Right atrium auricular region (tissue), 2 donors: ENCODE results near the gene CREB3L4. TPM values are rescaled to one million over a fixed set of nuclear protein-coding genes. Genes with fewer than 3 reads are reported as not detected.

Experiments
- DNase-seq: peaks from one replicate; pipeline ENCODE4 v3.0.0-alpha.2; 2019; ENCODE audit warnings: low spot score
- H3K27ac ChIP-seq, 2 donors: fragments of 200-600 bp; sonication (generic); 1 replicate in 1 of 2; 2 replicates in 1 of 2; pipeline ENCODE4 v1.5.1; 2016 to 2019
- H3K27me3 ChIP-seq, 2 donors: fragments of 200-600 bp; sonication (generic); one replicate each; pipeline versions ENCODE4 v1.5.1 to v1.6.0; 2017 to 2019
- H3K36me3 ChIP-seq: fragments of 200-600 bp; sonication (generic); one replicate; pipeline ENCODE4 v1.5.1; 2016
- H3K4me1 ChIP-seq, 2 donors: fragments of 200-600 bp; sonication (generic); one replicate each; pipeline versions ENCODE4 v1.5.1 to v1.6.0; 2017 to 2019
- H3K4me3 ChIP-seq, 2 donors: fragments of 200-600 bp; sonication (generic); 1 replicate in 1 of 2; 2 replicates in 1 of 2; pipeline ENCODE4 v1.5.1; 2017 to 2019; ENCODE audit warnings: mild to moderate bottlenecking in 1 of 2, moderate library complexity in 1 of 2
- H3K9me3 ChIP-seq, 2 donors: fragments of 200-600 bp; sonication (generic); one replicate each; pipeline ENCODE4 v1.5.1; 2019
- total RNA-seq, 2 donors: library from RNA; depleted of rRNA; stranded (reverse); fragments of >200 nt; gene quantifications; one replicate each; pipeline ENCODE4 v1.1.0, GENCODE V29; 2016
- TF ChIP-seq, protein P1 (sequence below), 2 donors: fragments of 200-600 bp; sonication (generic); IDR thresholded peaks; one replicate each; pipeline ENCODE4 v1.5.1; 2019; ENCODE audit warnings: antibody characterized with exemption in 2 of 2

CREB3L4 gene, protein sequence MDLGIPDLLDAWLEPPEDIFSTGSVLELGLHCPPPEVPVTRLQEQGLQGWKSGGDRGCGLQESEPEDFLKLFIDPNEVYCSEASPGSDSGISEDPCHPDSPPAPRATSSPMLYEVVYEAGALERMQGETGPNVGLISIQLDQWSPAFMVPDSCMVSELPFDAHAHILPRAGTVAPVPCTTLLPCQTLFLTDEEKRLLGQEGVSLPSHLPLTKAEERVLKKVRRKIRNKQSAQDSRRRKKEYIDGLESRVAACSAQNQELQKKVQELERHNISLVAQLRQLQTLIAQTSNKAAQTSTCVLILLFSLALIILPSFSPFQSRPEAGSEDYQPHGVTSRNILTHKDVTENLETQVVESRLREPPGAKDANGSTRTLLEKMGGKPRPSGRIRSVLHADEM
- 1 to 10 TPM; 4.9 to 5.6 TPM for total RNA-seq

DNA sequence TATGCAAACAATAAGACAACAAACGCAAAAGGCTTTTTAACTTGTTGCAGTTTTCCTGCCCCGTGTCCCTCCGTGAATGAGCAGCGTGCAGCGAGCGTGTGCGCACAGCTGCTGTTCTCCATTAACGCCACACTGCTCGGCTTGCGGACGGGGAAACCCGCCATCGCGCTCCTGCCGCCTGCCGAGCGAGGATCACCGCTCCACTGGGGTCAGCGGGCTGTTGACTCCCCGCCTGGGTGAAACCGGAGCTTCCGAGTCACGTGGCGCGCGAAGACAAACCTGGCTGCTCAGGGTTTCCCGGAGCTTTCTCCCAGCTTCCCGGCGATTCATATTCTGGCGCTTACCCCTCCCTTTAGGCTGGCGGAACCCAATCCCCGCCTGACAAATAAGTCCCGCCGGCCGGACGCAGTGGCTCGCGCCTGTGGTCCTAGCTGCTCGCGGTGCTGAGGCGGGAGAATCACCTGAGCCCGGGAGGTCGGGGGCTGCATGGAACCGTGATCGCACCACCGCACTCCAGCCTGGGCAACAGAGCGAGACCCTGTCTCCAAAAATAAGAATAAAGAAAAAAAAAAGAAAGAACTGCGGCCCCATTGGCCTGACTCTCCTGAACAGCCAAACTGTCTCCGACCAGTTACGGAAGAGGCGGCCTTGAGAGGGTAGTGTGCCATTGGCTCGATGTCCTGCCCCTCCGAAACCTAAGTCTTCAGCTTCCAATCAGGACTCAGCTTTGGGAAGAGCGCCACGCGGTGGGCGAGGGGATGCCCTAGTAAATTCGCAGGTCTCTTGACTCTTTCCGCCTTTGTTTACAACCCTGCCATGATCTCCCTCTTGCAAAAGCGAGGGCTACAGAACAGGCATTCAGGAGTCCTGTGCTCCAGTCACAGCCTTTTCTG lies at the start of gene CREB3L4:
CREB3L4 (plus strand) TSS at position 796 of the 893 bp plus-strand sequence. CDS start 624 bp downstream, outside the sequence.
- peak; percentile 95 for DNase-seq
- H3K9me3 ChIP-seq = no peaks in the 10 kb centered on the region
- peak within 1 kb of the TSS; percentile 55 to 65 for H3K4me3 ChIP-seq
- H3K4me1 ChIP-seq = peaks cover 0 to 43% of the 10 kb centered on the region in 2 donors
- TF ChIP-seq, protein P1, sequence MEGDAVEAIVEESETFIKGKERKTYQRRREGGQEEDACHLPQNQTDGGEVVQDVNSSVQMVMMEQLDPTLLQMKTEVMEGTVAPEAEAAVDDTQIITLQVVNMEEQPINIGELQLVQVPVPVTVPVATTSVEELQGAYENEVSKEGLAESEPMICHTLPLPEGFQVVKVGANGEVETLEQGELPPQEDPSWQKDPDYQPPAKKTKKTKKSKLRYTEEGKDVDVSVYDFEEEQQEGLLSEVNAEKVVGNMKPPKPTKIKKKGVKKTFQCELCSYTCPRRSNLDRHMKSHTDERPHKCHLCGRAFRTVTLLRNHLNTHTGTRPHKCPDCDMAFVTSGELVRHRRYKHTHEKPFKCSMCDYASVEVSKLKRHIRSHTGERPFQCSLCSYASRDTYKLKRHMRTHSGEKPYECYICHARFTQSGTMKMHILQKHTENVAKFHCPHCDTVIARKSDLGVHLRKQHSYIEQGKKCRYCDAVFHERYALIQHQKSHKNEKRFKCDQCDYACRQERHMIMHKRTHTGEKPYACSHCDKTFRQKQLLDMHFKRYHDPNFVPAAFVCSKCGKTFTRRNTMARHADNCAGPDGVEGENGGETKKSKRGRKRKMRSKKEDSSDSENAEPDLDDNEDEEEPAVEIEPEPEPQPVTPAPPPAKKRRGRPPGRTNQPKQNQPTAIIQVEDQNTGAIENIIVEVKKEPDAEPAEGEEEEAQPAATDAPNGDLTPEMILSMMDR (IDR thresholded peaks at IDR 0.05) = peak; percentile 34 to 61
- no peaks in the 10 kb centered on the region for H3K36me3 ChIP-seq
- no peaks in the 10 kb centered on the region for H3K27me3 ChIP-seq
- H3K27ac ChIP-seq = peak within 1 kb of the TSS; percentile 91

DNA sequence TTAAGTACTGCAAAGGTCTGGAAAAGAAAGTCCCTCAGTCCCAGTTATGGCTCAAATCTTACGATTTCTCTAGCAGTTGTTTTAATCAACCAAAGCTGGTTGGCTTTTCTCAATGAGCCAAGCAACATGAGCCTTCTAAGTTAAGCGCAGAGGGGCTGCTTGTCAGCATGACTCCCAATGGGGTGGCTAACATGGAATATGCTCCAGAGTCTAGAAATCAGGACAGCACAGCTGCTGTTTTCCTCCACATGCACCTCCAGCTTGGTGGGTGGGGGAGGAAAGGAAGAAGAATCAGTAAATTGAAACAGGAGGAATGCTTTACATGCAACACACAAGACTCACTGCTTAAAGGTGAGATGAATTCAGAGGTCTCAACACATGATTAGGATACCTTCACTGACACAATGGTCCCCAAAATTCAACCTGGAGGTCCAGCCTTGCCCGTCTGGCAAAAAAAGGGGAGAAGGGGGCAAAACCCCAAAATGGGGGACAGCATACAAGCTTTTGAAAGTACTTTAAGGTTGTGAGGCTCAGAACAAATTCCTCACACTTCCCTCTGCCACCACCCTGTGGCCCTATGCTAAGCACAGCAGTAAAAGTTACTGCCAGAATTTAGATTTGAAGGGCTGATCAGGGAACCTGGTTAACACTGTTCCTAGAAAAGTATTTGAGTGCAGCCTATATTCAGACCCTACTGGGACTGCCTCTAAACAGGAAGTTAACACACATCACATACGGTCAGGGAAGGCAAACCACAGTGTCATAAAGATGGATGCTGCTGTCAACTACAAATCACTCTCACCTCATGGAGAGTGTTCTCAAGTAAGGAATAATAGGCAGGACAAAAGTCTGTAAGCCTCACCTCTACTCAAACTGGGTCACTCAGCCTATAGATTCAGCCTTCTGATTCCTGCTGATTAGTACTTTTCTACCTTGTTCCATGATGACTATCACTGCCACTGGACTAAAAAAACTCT lies 47.5 kb upstream of the CREB3L4 start:
- no peaks in the 10 kb centered on the region for H3K36me3 ChIP-seq
- no peak for DNase-seq
- TF ChIP-seq, protein P1 (IDR thresholded peaks at IDR 0.05) = peak in 1 of 2 donors; percentile 51

DNA sequence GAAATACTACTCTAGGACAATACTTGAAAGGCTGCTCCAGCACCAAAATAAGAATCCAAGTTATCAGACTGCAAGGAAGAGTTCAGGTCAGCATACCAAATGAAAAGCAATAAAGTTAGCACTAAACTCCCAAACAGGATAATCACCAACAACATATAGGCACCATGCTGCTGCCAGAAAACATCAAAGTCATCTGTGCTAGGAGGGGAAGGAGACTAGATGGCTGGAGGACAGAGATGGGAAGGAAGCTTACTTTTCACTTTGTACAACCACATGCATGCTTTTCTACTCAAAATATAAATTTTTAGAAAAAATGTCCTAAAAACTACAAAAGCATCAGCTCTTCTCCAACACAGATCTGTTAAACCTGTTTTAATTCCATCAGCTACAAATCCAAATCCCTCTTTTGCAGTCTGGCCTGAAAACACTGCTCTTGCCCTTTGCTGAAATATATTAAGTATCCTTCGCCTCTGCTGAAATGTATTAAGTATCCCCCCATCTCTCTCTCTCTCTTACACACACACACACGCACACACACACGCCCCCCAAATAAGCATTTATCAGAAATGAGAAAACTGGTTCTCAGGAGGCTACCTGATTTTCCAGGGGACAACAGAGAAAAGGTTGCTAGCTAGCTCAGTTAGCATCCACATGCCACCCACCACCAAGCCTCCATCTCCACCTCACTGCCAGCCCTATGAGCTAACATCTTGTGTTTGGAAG lies 46.5 kb upstream of the CREB3L4 start:
- no peak for DNase-seq
- peak overlapping the region; percentile 73 to 84 for H3K4me3 ChIP-seq
- no peaks in the 10 kb centered on the region for H3K36me3 ChIP-seq
- H3K9me3 ChIP-seq = no peaks in the 10 kb centered on the region
- no peaks in the 10 kb centered on the region for H3K27me3 ChIP-seq
- TF ChIP-seq, protein P1 (IDR thresholded peaks at IDR 0.05) = no peak
- H3K27ac ChIP-seq = peak overlapping the region; percentile 94 to 96
- H3K4me1 ChIP-seq = peaks cover 0 to 43% of the 10 kb centered on the region in 2 donors

More for the DNA sequence above, 47.5 kb upstream of the CREB3L4 start:
- Histone ChIP-seq H3K27ac (peak overlapping the region; percentile 25 to 96), H3K27me3 (no peaks in the 10 kb centered on the region), H3K9me3 (no peaks in the 10 kb centered on the region), H3K4me3 (no peak overlapping the region), H3K4me1 (peaks cover 0 to 43% of the 10 kb centered on the region in 2 donors)

DNA sequence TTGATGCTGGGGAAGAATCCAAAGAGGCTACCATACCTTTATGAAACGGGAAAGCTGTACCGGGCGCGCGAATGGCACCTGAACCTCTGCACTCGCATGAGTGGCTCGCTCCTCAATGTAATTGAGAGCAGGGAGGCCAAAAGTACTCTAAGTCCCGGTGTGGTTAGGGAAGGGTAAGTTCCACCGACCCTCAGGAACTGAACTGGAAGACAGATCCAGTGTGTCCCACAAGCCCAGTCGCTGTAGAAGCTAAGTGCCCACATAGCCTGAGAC lies 46.0 kb upstream of the CREB3L4 start:
- H3K9me3 ChIP-seq = no peaks in the 10 kb centered on the region

More for the DNA sequence above, 46.0 kb upstream of the CREB3L4 start:
- H3K36me3 ChIP-seq = no peaks in the 10 kb centered on the region
- H3K27me3 ChIP-seq = no peaks in the 10 kb centered on the region
- DNase-seq = no peak
- peaks cover 0 to 43% of the 10 kb centered on the region in 2 donors for H3K4me1 ChIP-seq
- TF ChIP-seq, protein P1 (IDR thresholded peaks at IDR 0.05) = no peak
- peak overlapping the region; percentile 73 to 84 for H3K4me3 ChIP-seq
- H3K27ac ChIP-seq = peak overlapping the region; percentile 94 to 96
